Tibial nerve (tissue), 4 donors: ENCODE measurements around the gene LAMTOR5.

Source experiments
- EP300 ChIP-seq, 2 donors: sonication (generic); formaldehyde crosslinking; IDR thresholded peaks; one replicate each; pipeline ENCODE4 v1.6.1; 2017; ENCODE audit warnings: antibody characterized with exemption in 2 of 2, mild to moderate bottlenecking in 1 of 2
- POLR2A ChIP-seq, 2 donors: fragments of 450-650 bp; IDR thresholded peaks; one replicate each; pipeline ENCODE4 v1.6.1; 2017; ENCODE audit warnings: antibody characterized with exemption in 2 of 2, mild to moderate bottlenecking in 2 of 2, moderate library complexity in 2 of 2
- TF ChIP-seq, protein P1 (sequence below), 5 experiments: fragments of 200-600 bp in 3 of 5; fragments of 450-650 bp in 2 of 5; sonication (generic) in 3 of 5; IDR thresholded peaks; one replicate each; pipeline ENCODE4 v1.5.1; 2016 to 2019; ENCODE audit warnings: antibody characterized with exemption in 5 of 5, mild to moderate bottlenecking in 3 of 5, moderate library complexity in 2 of 5

GRCh38 chr1:110380672-110381283 lies 26.7 kb downstream of the LAMTOR5 start:
- TF ChIP-seq, protein P1, sequence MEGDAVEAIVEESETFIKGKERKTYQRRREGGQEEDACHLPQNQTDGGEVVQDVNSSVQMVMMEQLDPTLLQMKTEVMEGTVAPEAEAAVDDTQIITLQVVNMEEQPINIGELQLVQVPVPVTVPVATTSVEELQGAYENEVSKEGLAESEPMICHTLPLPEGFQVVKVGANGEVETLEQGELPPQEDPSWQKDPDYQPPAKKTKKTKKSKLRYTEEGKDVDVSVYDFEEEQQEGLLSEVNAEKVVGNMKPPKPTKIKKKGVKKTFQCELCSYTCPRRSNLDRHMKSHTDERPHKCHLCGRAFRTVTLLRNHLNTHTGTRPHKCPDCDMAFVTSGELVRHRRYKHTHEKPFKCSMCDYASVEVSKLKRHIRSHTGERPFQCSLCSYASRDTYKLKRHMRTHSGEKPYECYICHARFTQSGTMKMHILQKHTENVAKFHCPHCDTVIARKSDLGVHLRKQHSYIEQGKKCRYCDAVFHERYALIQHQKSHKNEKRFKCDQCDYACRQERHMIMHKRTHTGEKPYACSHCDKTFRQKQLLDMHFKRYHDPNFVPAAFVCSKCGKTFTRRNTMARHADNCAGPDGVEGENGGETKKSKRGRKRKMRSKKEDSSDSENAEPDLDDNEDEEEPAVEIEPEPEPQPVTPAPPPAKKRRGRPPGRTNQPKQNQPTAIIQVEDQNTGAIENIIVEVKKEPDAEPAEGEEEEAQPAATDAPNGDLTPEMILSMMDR (IDR thresholded peaks at IDR 0.05), result no peak
- TF ChIP-seq EP300 (IDR thresholded peaks at IDR 0.05) (peak in 1 of 2 donors; percentile 64), POLR2A (IDR thresholded peaks at IDR 0.05) (no peak)
